GM18861 (cell line): ENCODE measurements around the gene SAA4.
"Not testable (repeated sequence)": the region's sequence is repeated elsewhere in the genome, so short reads cannot be mapped to it uniquely, and the experiment has no call there.

Experiments used
- ATAC-seq: cut with Tn5 transposase; IDR thresholded peaks from one replicate; pipeline ENCODE4 v1.9.1; 2021; ENCODE audit not compliant: unreplicated experiment

SAA4 gene

DNA sequence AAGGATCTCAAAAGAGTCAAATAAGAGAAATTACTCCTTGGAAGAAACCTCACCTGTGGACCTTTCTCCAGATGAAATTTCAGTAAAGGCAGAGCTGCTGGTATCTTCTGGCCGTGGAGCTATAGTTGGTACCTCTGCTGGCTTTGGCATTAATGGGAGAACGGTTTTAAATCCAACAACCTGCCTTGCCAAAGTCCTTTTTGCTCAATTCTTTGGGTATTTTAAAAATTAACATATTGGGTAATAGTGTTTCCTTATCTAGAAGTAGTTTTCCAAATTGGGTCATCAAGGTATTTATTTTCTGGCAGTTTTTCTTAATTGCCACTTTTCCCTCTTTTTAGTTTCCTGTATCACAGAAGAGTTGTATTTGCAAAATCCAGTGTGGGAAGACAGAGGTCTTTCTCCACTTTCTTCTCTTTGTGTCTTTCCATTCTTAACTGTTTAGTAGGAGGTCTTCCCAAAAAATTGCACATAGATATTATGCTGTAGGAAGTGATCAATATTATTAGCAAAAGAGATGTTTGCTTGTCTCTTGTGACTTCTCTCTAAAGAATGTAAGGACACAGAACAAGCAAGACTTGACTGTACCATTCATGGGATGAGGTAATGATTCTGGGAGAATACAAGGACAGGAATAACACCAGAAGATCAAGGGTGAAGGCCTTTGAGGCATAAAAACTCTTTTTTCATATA lies at the start of gene SAA4:
Gene SAA4 (minus strand): TSS at position 139 of the 693 bp plus-strand sequence. CDS start 876 bp downstream, outside the sequence.
- no peak for ATAC-seq

DNA sequence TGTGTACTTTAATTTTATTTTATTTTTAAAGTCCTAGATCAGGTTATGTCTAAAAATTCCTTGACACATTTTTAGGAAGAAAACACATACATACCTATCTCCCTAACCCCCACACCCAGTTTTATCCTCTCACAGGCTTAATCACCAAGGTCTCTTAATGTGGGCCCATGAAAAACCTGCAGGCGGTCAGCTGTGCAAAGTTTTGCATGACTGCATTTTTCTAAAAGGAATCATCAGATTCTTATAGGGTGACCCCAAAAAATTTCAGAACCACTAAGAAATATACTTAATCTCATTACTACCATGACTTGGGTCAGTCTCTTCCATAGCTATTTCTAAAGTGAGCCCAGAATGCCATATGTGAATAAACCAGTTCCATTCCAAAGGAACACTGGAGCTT lies 49.2 kb upstream of the SAA4 start:
- ATAC-seq = no peak

- no peak for ATAC-seq
Measured at GRCh38 chr11:18282626-18283025, 46.0 kb upstream of the SAA4 start.

DNA sequence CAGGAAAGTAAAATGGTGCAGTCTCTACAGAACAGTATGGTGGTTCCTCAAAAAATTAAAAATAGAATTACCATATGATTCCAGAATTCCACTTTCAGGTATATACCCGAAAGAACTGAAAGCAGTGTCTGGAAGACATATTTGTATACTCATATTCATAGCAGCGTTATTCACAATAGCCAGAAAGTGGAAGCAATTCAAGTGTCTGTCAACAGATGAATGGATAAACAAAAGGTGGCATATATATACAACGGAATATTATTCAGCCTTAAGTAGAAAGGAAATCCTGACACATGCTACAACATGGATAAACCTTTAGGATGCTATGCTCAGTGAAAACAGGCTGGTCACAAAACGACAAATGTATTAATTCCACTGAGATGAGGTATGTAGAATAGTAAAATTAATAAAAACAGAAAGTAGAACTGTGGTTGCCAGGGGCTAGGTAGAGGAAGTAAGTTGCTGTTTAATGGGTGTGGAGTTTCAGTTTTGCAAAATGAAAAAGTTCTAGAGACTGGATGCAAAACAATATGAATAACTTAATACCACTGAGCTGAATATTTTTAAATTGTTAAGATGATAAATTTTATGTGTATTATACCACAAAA lies 43.9 kb upstream of the SAA4 start:
- ATAC-seq = peak; percentile 81

DNA sequence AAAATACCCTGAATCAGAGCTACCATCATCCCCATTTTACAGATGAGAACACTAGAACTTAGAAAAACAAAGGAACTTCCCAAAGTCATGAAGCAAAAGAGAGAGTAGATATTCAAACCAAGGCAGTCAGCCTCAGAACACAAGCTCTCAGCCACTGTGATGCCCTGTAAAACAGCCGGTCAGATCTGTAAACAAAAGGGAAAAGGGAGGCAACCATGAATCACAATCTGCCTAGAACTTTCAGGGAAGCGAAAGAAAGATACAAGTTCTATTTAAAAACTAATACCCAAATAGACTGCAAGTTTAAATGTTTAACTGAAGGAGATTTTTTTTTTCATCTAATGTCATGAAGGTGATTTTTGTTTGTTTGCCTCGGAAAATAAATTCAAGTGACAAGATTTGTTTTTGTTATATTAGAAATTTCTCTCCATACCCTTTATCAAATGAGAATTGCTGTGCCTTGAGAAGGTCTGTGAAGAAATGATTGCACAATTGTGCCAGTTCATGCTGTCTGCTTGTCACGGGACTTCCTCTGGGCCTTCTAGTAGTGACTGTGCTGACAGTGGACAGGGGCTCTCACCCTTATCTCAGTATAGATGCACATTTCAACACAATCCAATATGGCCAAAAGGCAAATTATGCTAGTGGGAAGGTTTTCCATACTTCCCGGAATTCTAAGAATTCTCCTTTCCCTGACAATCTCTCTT lies 41.1 kb upstream of the SAA4 start:
- ATAC-seq = no peak

- ATAC-seq = no peak
Measured at GRCh38 chr11:18271206-18271605, 34.6 kb upstream of the SAA4 start.

DNA sequence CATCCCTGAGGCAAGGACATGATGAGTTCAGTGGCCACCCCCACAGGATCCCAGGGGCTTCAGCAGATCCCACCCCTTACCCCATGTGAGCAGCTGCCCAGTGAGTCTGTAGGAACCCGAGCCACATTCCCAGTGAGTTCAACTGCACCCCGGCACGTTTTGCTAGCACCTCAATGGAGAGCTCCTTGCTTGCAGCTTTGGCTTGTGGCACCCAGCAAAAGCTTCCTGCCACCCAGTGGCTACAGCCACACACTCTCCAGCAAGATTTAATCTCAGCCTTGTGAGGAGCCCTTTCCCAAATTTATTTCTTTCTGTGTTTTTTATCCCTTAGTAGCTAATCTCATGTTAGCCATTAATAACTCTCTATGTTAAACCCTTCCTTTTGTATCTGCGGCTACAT lies 33.5 kb upstream of the SAA4 start:
- ATAC-seq = no peak

DNA sequence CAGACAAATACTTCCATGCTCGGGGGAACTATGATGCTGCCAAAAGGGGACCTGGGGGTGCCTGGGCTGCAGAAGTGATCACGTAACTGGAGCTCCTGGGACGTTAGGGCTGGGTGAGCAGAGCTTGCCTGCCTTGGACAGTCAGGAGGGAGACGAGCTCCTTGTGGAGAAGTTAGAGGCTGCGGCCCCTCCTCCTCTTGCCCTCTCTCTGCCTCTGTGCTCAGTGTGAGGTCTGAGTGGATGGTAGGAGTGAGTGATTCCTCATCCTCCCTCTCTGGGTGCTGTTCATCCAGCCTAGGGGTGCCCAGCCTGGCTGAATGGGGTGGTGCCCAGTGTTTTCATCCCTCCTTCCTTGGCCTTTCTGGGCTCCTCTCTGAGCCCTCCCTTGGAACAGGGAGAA lies 32.6 kb upstream of the SAA4 start:
- not testable (repeated sequence) for ATAC-seq

DNA sequence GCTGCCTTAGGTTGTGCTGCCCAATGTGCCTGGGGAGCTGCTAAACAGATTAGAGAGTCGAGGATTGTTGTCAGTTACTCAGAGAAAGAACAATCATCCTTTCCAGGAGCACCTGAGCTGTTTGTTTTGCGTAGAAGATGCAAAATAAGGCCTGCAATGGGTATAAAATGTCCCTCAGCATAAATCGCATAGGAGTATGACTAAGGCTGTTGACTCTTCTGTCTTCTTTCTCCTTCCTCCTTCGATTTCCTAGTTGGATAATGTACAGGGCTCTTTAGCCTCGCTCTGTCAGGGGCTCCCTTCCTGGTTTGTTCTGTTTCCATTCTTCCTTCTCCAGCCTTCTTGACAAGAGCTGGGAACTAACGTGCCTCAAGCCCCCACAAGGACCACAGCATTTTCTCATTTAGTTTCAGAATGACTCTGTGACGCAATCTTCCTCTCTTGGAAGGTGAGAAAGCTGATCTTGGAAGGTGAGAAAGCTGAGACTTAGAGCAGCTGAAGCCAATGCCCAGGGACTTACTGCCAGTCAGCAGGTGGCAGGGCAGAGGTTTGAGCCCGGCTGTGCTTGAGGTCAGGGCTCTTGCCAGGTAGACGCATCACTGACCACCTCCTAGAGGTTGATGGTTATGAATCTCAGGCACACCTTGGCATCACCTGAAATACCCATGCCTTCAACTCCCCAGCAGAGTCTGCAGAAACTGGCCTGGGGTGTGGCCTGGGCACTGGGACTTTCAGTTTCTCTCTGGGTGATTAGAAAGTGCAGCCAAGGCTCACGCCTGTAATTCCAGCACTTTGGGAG lies 30.9 kb upstream of the SAA4 start:
- peak; percentile 39 for ATAC-seq

- no peak for ATAC-seq
Measured at GRCh38 chr11:18265949-18266348, 29.3 kb upstream of the SAA4 start, which contains the start of gene SAA1. SAA1 (plus strand) TSS chr11:18266264; CDS start chr11:18266888, 624 bp downstream.

- no peak for ATAC-seq
Measured at GRCh38 chr11:18264677-18265555, 28.3 kb upstream of the SAA4 start.

- no peak for ATAC-seq
Measured at GRCh38 chr11:18264035-18264434, 27.4 kb upstream of the SAA4 start.

DNA sequence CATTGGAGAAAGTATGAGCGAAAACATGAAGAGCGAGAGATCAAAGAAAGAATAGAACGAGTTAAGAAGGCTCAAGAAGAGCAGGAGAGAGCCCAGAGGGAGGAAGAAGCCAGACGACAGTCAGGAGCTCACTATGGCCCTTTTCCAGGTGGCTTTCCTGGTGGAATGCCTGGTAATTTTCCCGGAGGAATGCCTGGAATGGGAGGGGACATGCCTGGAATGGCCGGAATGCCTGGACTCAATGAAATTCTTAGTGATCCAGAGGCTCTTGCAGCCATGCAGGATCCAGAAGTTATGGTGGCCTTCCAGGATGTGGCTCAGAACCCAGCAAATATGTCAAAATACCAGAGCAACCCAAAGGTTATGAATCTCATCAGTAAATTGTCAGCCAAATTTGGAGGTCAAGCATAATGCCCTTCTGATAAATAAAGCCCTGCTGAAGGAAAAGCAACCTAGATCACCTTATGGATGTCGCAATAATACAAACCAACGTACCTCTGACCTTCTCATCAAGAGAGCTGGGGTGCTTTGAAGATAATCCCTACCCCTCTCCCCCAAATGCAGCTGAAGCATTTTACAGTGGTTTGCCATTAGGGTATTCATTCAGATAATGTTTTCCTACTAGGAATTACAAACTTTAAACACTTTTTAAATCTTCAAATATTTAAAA lies 26.2 kb upstream of the SAA4 start:
- ATAC-seq = not testable (repeated sequence)

- ATAC-seq = no peak
Measured at GRCh38 chr11:18261721-18262120, 25.1 kb upstream of the SAA4 start.

- no peak for ATAC-seq
Measured at GRCh38 chr11:18259259-18259658, 22.7 kb upstream of the SAA4 start.

DNA sequence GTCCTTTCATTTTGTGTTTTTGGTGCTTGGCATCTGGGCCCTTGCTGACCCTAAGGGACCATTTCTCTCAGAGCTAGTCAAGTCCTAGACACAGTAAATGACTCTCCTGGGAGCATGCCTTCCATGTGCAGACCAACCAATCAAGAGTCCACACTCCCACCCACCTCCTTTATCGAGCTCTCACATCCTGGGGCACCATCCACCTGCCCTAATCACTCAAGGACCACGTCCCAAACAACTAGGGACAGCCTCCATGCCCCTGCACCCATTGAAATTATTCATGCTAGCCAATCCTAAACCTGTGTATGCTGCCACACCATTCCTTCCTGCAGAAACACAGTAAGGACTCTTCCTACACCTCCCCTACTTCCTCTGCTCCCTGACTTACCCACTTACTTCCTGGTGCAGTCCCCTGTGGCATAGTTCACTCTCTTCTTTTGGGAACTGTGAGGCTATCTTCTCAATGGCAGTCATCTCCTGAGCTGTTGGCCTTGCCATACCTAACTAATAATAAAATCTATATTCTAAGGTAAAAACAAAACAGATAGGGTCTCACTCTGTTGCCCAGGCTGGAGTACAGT lies 18.3 kb upstream of the SAA4 start:
- no peak for ATAC-seq

- no peak for ATAC-seq
Measured at GRCh38 chr11:18253778-18254338, 17.3 kb upstream of the SAA4 start.

GRCh38 chr11:18253233-18253632 lies 16.6 kb upstream of the SAA4 start:
- no peak for ATAC-seq

- ATAC-seq = no peak
Measured at GRCh38 chr11:18248561-18248960, 12.0 kb upstream of the SAA4 start, which contains the start of gene SAA2. SAA2 (minus strand) TSS chr11:18248668; CDS start chr11:18248011, 657 bp downstream.
